ENCODE measurements around the gene MYCBP.

GRCh38 chr1:38898653-38899230 is 25.6 kb upstream of the MYCBP start:
- no peak for TF ChIP-seq CTCF (IDR thresholded peaks at IDR 0.05)
- no peak for TF ChIP-seq POLR2A (IDR thresholded peaks at IDR 0.05)
- no peak for TF ChIP-seq EP300 (IDR thresholded peaks at IDR 0.05)

Measured in ovary (tissue), 3 donors.